HG03521 (cell line): Measurements from ENCODE around the gene SCYL3.
"Not testable (repeated sequence)": the region's sequence is repeated elsewhere in the genome, so short reads cannot be mapped to it uniquely, and the experiment has no call there.

Experiments
- ATAC-seq: cut with Tn5 transposase; IDR thresholded peaks from one replicate; pipeline ENCODE4 v1.9.1; 2021; ENCODE audit warnings: mild to moderate bottlenecking, moderate library complexity; ENCODE audit not compliant: unreplicated experiment

Gene SCYL3

GRCh38 chr1:169872906-169873305 lies 20.8 kb downstream of the SCYL3 start:
- no peak for ATAC-seq

GRCh38 chr1:169871988-169872387 lies 21.7 kb downstream of the SCYL3 start:
- not testable (repeated sequence) for ATAC-seq

GRCh38 chr1:169869426-169869825 lies 24.3 kb downstream of the SCYL3 start:
- no peak for ATAC-seq

- ATAC-seq: no peak
Measured at GRCh38 chr1:169868978-169869377, 24.7 kb downstream of the SCYL3 start.

GRCh38 chr1:169867012-169867675 lies 26.6 kb downstream of the SCYL3 start:
- ATAC-seq: no peak

GRCh38 chr1:169866577-169866976 lies 27.1 kb downstream of the SCYL3 start:
- no peak for ATAC-seq

- not testable (repeated sequence) for ATAC-seq
Measured at GRCh38 chr1:169864531-169864930, 29.2 kb downstream of the SCYL3 start.

- ATAC-seq: no peak
Measured at GRCh38 chr1:169860750-169861149, 32.9 kb downstream of the SCYL3 start.

GRCh38 chr1:169860187-169860586 lies 33.5 kb downstream of the SCYL3 start:
- no peak for ATAC-seq

GRCh38 chr1:169859001-169859400 lies 34.7 kb downstream of the SCYL3 start:
- ATAC-seq: no peak

- no peak for ATAC-seq
Measured at GRCh38 chr1:169858467-169858866, 35.2 kb downstream of the SCYL3 start.

GRCh38 chr1:169853341-169853740 lies 40.4 kb downstream of the SCYL3 start:
- ATAC-seq: no peak

GRCh38 chr1:169849346-169850022 lies 44.2 kb downstream of the SCYL3 start:
- ATAC-seq: no peak

GRCh38 chr1:169848456-169848855 lies 45.2 kb downstream of the SCYL3 start:
- no peak for ATAC-seq

- no peak for ATAC-seq
Measured at GRCh38 chr1:169844941-169845608, 48.6 kb downstream of the SCYL3 start.

GRCh38 chr1:169838942-169839341 lies 54.8 kb downstream of the SCYL3 start:
- no peak for ATAC-seq

GRCh38 chr1:169836198-169836597 lies 57.5 kb downstream of the SCYL3 start:
- ATAC-seq: no peak

- ATAC-seq: no peak
Measured at GRCh38 chr1:169835647-169836046, 58.0 kb downstream of the SCYL3 start.

GRCh38 chr1:169834869-169835268 lies 58.8 kb downstream of the SCYL3 start:
- ATAC-seq: no peak

- ATAC-seq: no peak
Measured at GRCh38 chr1:169833179-169833901, 60.4 kb downstream of the SCYL3 start.

- ATAC-seq: no peak
Measured at GRCh38 chr1:169829671-169830070, 64.0 kb downstream of the SCYL3 start.
